AG04450 (cell line): Measurements from ENCODE around the gene SH3BGRL2. TPM values are rescaled to one million over a fixed set of nuclear protein-coding genes. Genes with fewer than 3 reads are reported as not detected.

ENCODE experiments used
- CTCF ChIA-PET: fragments of 300-600, 350-600 bp; formaldehyde crosslinking; extraction: SDS; loops from one replicate; lab custom pipeline; 2022; ENCODE audit warnings: antibody characterized with exemption, inconsistent platforms; lab: Charles Lee
- POLR2A ChIA-PET: fragments of 350-600 bp; formaldehyde crosslinking; extraction: SDS; loops from one replicate; lab custom pipeline; 2021; ENCODE audit warnings: antibody characterized with exemption, inconsistent platforms; lab: Yijun Ruan, JAX
- DNase-seq: peaks from one replicate; pipeline ENCODE4 v3.0.0-alpha.2; 2011; ENCODE audit warnings: low read depth, low spot score
- H3K27ac ChIP-seq: one replicate; pipeline ENCODE4 v1.5.1; 2012; ENCODE audit warnings: low read depth, low read length, control low read depth
- H3K27me3 ChIP-seq: one replicate; pipeline ENCODE4 v1.6.0; 2012; ENCODE audit warnings: low read length; ENCODE audit not compliant: control insufficient read depth, insufficient read depth
- H3K4me3 ChIP-seq: 2 replicates; pipeline ENCODE4 v1.5.1; 2011; ENCODE audit warnings: mild to moderate bottlenecking, low read depth, low read length, control low read depth
- H3K9me3 ChIP-seq: 2 replicates; pipeline ENCODE4 v1.5.1; 2012; ENCODE audit warnings: low read length; ENCODE audit not compliant: control insufficient read depth, insufficient read depth
- CTCF ChIP-seq: IDR thresholded peaks from 2 replicates; pipeline ENCODE4 v1.5.1; 2011; ENCODE audit warnings: low read depth, low read length, control low read depth, inconsistent platforms
- polyA plus RNA-seq: library from polyadenylated mRNA; depleted of rRNA; stranded (reverse); fragments of >200 nt; gene quantifications from 2 replicates; pipeline ENCODE4 v1.2.3, GENCODE V29; 2011

The SH3BGRL2 gene
- polyA plus RNA-seq, 1 experiment, result 5.4 TPM

- no peaks in the 10 kb centered on the region for H3K9me3 ChIP-seq
- no peak overlapping the region for H3K27ac ChIP-seq
- CTCF ChIA-PET, result interaction anchor here (0.9 kb wide), 1 partner anchor 64 kb away, joined by 3 read pairs; no protein-coding TSS in a partner anchor
- DNase-seq, result no peak
- no peak overlapping the region for H3K4me3 ChIP-seq
- H3K27me3 ChIP-seq, result no peaks in the 10 kb centered on the region
- POLR2A ChIA-PET, result interaction anchor here (0.7 kb wide), 1 partner anchor 90 kb away, joined by 4 read pairs; no protein-coding TSS in a partner anchor
- no peak for TF ChIP-seq CTCF
Measured at GRCh38 chr6:79634491-79635231, 3.5 kb downstream of the SH3BGRL2 start.

- Histone ChIP-seq H3K27me3 (no peaks in the 10 kb centered on the region), H3K27ac (no peak overlapping the region), H3K9me3 (no peaks in the 10 kb centered on the region), H3K4me3 (no peak overlapping the region)
- CTCF ChIA-PET, result interaction anchor here (0.9 kb wide), 1 partner anchor 65 kb away, joined by 3 read pairs; no protein-coding TSS in a partner anchor
- POLR2A ChIA-PET, result interaction anchor here (0.7 kb wide), 1 partner anchor 90 kb away, joined by 4 read pairs; no protein-coding TSS in a partner anchor
- no peak for TF ChIP-seq CTCF
- DNase-seq, result no peak
Measured at GRCh38 chr6:79635232-79635543, 4.1 kb downstream of the SH3BGRL2 start.

- no peak for TF ChIP-seq CTCF
- no peaks in the 10 kb centered on the region for H3K9me3 ChIP-seq
- H3K27ac ChIP-seq, result no peak overlapping the region
- no peak for DNase-seq
- POLR2A ChIA-PET, result no interaction called here
- no peak overlapping the region for H3K4me3 ChIP-seq
- CTCF ChIA-PET, result no interaction called here
- H3K27me3 ChIP-seq, result no peaks in the 10 kb centered on the region
Measured at GRCh38 chr6:79636673-79637072, 5.5 kb downstream of the SH3BGRL2 start.

- Histone ChIP-seq H3K27ac (no peak overlapping the region), H3K9me3 (no peaks in the 10 kb centered on the region), H3K27me3 (no peaks in the 10 kb centered on the region), H3K4me3 (no peak overlapping the region)
- no peak for TF ChIP-seq CTCF
- ChIA-PET POLR2A (no interaction called here), CTCF (interaction anchor here (1.4 kb wide), 1 partner anchor 69 kb away, joined by 4 read pairs; no protein-coding TSS in a partner anchor)
- no peak for DNase-seq
Measured at GRCh38 chr6:79640146-79641111, 9.3 kb downstream of the SH3BGRL2 start.
